ENCODE measurements around the gene ACR.

Gene ACR

GRCh38 chr22:50695421-50696250 is 42.4 kb upstream of the ACR start:
- TF ChIP-seq CTCF (IDR thresholded peaks at IDR 0.05; ENCODE audit: insufficient read depth, low read depth, low read length, missing control alignments) = no peak
- DNase-seq (ENCODE audit: low read depth) = peak; percentile 63
- H3K4me3 ChIP-seq (ENCODE audit: low read length) = no peak overlapping the region

- H3K4me3 ChIP-seq (ENCODE audit: low read length) = no peak overlapping the region
- TF ChIP-seq CTCF (IDR thresholded peaks at IDR 0.05; ENCODE audit: insufficient read depth, low read depth, low read length, missing control alignments) = no peak
- peak; percentile 43 for DNase-seq (ENCODE audit: low read depth)
Measured at GRCh38 chr22:50696251-50696798, 41.7 kb upstream of the ACR start.

GRCh38 chr22:50696799-50697561 is 41.0 kb upstream of the ACR start:
- H3K4me3 ChIP-seq (ENCODE audit: low read length) = peak overlapping the region; percentile 49
- peak; percentile 44 for TF ChIP-seq CTCF (IDR thresholded peaks at IDR 0.05; ENCODE audit: insufficient read depth, low read depth, low read length, missing control alignments)
- peak; percentile 43 for DNase-seq (ENCODE audit: low read depth)

- DNase-seq (ENCODE audit: low read depth) = no peak
- no peak for TF ChIP-seq CTCF (IDR thresholded peaks at IDR 0.05; ENCODE audit: insufficient read depth, low read depth, low read length, missing control alignments)
- peak overlapping the region; percentile 49 for H3K4me3 ChIP-seq (ENCODE audit: low read length)
Measured at GRCh38 chr22:50697667-50698506, 40.1 kb upstream of the ACR start.

GRCh38 chr22:50698546-50698945 is 39.5 kb upstream of the ACR start:
- H3K4me3 ChIP-seq (ENCODE audit: low read length) = no peak overlapping the region
- TF ChIP-seq CTCF (IDR thresholded peaks at IDR 0.05; ENCODE audit: insufficient read depth, low read depth, low read length, missing control alignments) = no peak
- DNase-seq (ENCODE audit: low read depth) = no peak

GRCh38 chr22:50699001-50699755 is 38.8 kb upstream of the ACR start:
- H3K4me3 ChIP-seq (ENCODE audit: low read length) = no peak overlapping the region
- DNase-seq (ENCODE audit: low read depth) = no peak
- TF ChIP-seq CTCF (IDR thresholded peaks at IDR 0.05; ENCODE audit: insufficient read depth, low read depth, low read length, missing control alignments) = no peak

All from epithelial cell of esophagus (primary cell).